ENCODE data around the gene SV2A.

SV2A gene

GRCh38 chr1:149914545-149914944, 3.1 kb downstream of the SV2A start:
- no peak for ATAC-seq

GRCh38 chr1:149906570-149907075, 11.0 kb downstream of the SV2A start:
- no peak for ATAC-seq
- TF ChIP-seq ZFP30 (CRISPR knock-in tag; IDR thresholded peaks at IDR 0.05), result no peak
- TF ChIP-seq PPARA (CRISPR knock-in tag; IDR thresholded peaks at IDR 0.05; ENCODE audit: borderline replicate concordance), result no peak
- TF ChIP-seq, protein P1, sequence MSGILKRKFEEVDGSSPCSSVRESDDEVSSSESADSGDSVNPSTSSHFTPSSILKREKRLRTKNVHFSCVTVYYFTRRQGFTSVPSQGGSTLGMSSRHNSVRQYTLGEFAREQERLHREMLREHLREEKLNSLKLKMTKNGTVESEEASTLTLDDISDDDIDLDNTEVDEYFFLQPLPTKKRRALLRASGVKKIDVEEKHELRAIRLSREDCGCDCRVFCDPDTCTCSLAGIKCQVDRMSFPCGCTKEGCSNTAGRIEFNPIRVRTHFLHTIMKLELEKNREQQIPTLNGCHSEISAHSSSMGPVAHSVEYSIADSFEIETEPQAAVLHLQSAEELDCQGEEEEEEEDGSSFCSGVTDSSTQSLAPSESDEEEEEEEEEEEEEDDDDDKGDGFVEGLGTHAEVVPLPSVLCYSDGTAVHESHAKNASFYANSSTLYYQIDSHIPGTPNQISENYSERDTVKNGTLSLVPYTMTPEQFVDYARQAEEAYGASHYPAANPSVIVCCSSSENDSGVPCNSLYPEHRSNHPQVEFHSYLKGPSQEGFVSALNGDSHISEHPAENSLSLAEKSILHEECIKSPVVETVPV (CRISPR knock-in tag; IDR thresholded peaks at IDR 0.05), result no peak
- TF ChIP-seq, protein P2, sequence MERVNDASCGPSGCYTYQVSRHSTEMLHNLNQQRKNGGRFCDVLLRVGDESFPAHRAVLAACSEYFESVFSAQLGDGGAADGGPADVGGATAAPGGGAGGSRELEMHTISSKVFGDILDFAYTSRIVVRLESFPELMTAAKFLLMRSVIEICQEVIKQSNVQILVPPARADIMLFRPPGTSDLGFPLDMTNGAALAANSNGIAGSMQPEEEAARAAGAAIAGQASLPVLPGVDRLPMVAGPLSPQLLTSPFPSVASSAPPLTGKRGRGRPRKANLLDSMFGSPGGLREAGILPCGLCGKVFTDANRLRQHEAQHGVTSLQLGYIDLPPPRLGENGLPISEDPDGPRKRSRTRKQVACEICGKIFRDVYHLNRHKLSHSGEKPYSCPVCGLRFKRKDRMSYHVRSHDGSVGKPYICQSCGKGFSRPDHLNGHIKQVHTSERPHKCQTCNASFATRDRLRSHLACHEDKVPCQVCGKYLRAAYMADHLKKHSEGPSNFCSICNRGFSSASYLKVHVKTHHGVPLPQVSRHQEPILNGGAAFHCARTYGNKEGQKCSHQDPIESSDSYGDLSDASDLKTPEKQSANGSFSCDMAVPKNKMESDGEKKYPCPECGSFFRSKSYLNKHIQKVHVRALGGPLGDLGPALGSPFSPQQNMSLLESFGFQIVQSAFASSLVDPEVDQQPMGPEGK (CRISPR knock-in tag; IDR thresholded peaks at IDR 0.05; ENCODE audit: borderline replicate concordance), result no peak
- no peak for TF ChIP-seq TCF4 (CRISPR knock-in tag; IDR thresholded peaks at IDR 0.05; ENCODE audit: borderline replicate concordance)
- no peak for TF ChIP-seq ARNTL (CRISPR knock-in tag; IDR thresholded peaks at IDR 0.05; ENCODE audit: borderline replicate concordance, low read depth)
- TF ChIP-seq OSR1 (CRISPR knock-in tag; IDR thresholded peaks at IDR 0.05), result no peak
- no peak for TF ChIP-seq ZNF8 (CRISPR knock-in tag; IDR thresholded peaks at IDR 0.05)
- TF ChIP-seq ZNF70 (CRISPR knock-in tag; IDR thresholded peaks at IDR 0.05), result no peak
- TF ChIP-seq SNAI2 (CRISPR knock-in tag; IDR thresholded peaks at IDR 0.05), result no peak
- TF ChIP-seq ZC3H10 (CRISPR knock-in tag; IDR thresholded peaks at IDR 0.05), result no peak
- TF ChIP-seq BACH2 (CRISPR knock-in tag; IDR thresholded peaks at IDR 0.05; ENCODE audit: borderline replicate concordance), result no peak
- no peak for TF ChIP-seq ESRRG (CRISPR knock-in tag; IDR thresholded peaks at IDR 0.05)

More at GRCh38 chr1:149914545-149914944, 3.1 kb downstream of the SV2A start:
- TF ChIP-seq ISL1 (CRISPR knock-in tag; IDR thresholded peaks at IDR 0.05), result no peak
- no peak for TF ChIP-seq CSDC2 (CRISPR knock-in tag; IDR thresholded peaks at IDR 0.05)
- TF ChIP-seq PPARA (CRISPR knock-in tag; IDR thresholded peaks at IDR 0.05; ENCODE audit: borderline replicate concordance), result no peak
- TF ChIP-seq ZFP3 (CRISPR knock-in tag; IDR thresholded peaks at IDR 0.05), result no peak
- TF ChIP-seq, protein P1 (CRISPR knock-in tag; IDR thresholded peaks at IDR 0.05), result no peak
- no peak for TF ChIP-seq ZNF565 (CRISPR knock-in tag; conservative IDR thresholded peaks at IDR 0.05; ENCODE audit: low read depth)
- TF ChIP-seq, protein P3, sequence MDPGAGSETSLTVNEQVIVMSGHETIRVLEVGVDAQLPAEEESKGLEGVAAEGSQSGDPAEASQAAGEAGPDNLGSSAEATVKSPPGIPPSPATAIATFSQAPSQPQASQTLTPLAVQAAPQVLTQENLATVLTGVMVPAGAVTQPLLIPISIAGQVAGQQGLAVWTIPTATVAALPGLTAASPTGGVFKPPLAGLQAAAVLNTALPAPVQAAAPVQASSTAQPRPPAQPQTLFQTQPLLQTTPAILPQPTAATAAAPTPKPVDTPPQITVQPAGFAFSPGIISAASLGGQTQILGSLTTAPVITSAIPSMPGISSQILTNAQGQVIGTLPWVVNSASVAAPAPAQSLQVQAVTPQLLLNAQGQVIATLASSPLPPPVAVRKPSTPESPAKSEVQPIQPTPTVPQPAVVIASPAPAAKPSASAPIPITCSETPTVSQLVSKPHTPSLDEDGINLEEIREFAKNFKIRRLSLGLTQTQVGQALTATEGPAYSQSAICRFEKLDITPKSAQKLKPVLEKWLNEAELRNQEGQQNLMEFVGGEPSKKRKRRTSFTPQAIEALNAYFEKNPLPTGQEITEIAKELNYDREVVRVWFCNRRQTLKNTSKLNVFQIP (CRISPR knock-in tag; IDR thresholded peaks at IDR 0.05; ENCODE audit: borderline replicate concordance, low read depth), result no peak
- TF ChIP-seq TSHZ2 (CRISPR knock-in tag; IDR thresholded peaks at IDR 0.05), result no peak
- no peak for TF ChIP-seq ZNF8 (CRISPR knock-in tag; IDR thresholded peaks at IDR 0.05)
- TF ChIP-seq, protein P2 (CRISPR knock-in tag; IDR thresholded peaks at IDR 0.05; ENCODE audit: borderline replicate concordance), result no peak
- TF ChIP-seq BACH2 (CRISPR knock-in tag; IDR thresholded peaks at IDR 0.05; ENCODE audit: borderline replicate concordance), result no peak
- no peak for TF ChIP-seq ZNF70 (CRISPR knock-in tag; IDR thresholded peaks at IDR 0.05)
- no peak for TF ChIP-seq ARNTL (CRISPR knock-in tag; IDR thresholded peaks at IDR 0.05; ENCODE audit: borderline replicate concordance, low read depth)
- TF ChIP-seq OSR1 (CRISPR knock-in tag; IDR thresholded peaks at IDR 0.05), result no peak
- TF ChIP-seq ESRRG (CRISPR knock-in tag; IDR thresholded peaks at IDR 0.05), result no peak
- no peak for TF ChIP-seq GLIS3 (CRISPR knock-in tag; IDR thresholded peaks at IDR 0.05)
